NCI-H2196 treated with DMSO at 0.1 percent for 48 hours (cell line): ENCODE data around the gene RUNX1.

Source experiments
- DNase-seq: peaks from one replicate; lab custom pipeline; 2025; ENCODE audit not compliant: unreplicated experiment; lab: John Stamatoyannopoulos, UW

Gene RUNX1

DNA sequence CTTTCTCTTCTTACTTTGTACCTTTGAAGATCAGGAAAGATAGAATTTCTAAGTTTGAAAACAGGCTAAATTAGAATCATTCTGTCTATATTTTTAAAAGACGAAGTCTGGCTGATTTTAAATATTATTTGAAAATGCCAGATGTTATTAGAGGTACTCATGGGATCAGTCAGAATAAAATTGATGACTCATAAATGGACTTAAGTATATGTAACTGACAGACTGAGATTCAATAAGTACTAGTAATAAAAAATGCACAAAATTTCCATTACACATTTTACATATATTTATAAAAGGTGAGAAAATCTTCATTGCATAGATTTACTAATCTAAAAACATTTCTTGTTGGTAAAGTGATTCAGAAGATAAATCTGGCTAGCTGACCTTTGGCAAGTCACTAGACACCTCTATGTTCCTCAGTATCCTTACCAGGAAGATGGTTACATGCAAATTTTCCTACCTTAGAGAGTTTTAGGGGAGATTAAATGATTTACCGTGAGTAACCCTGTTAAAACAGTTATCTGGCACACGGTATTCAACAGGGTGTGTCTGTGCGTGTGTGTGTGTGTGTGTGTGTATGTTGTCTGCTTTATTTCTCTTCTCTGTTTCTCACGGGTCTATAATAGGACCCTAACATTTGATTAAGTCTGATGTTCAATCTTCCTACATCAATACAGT is 189.0 kb downstream of the RUNX1 start:
- no peak for DNase-seq

DNA sequence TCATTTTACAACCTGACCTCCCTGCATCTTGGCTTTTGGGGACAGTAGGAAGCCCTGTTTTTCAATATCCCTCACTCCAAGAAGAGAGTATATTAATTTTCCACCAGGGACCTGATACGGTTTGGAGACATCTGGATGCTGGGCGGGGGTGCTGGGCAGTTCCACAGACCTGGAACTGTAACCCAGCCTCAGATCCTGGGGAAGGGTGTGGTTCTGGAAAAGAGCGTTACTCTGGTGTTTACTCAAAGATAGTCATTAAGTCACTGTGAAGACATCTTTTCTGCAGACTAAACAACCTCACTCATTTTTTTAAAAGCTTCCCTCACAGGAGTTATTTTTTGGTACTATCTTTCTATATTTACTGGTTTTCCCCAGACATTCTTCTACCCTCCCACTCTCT is 190.5 kb downstream of the RUNX1 start:
- no peak for DNase-seq

DNA sequence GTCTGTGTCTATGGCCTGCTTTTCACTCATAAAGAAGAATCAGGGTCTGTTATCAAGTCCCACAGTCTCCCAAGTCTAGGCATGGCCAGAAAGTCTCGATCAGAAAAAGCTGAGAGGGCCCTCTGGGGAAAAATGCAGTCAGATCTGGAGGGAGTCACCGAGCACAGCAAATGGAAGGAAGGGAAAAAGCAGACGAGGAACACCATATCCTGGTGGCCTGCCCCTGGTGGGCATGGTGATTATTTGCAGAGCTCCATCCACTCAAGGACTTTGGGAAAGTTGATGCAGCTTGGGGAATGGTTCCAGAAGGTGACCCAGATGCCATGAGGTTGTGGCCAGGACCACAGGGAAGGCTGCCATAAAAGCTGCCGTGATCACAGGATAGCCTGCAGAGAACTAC is 191.2 kb downstream of the RUNX1 start:
- DNase-seq: no peak

DNA sequence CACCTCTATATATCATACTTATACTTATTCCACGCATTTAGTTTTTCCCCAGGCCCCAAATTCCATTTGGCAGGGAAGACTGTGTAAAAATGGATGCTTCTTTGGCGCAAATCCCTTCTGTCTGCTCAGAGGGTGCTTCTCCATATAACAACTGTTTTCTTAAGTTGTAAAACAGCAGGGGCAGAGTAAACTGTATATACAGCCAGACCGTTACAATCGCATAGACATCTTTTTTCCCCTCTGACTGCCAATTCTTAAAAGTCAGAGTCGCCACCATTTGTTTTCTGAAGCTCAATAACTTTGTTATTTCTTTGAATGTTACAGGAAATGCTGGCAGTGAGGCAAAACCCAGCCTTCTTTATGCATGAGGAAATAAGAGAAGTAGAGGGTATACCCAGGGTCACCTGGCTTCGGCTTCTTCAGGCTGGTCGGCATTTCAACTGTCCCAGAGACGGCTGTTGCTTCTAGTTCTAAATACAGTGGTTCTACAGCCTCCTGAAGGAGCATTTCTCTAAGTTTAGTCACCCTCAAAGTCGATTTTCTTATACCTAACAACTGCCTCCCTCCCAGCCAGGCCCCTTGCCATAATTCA is 191.9 kb downstream of the RUNX1 start:
- DNase-seq: no peak

DNA sequence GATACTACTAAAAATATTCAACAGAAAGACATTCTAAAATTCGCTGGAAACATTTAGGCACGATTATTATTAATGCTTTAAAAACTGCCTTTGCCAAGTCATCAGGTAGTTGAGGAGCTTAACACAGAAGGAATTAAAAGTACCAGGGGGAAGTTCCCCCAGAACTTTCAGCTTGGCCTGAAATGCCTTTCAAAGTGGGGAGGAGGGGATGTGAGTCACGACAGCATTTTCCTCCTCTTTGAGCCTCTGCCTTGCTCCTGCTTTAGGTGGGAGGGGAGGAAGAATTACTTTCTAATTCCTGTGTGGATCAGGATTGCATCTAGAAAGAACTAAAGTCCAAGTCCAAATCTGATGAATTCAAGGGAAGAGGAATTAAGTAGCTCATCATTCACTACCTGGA is 196.7 kb downstream of the RUNX1 start:
- DNase-seq: no peak

- no peak for DNase-seq
These were observed 198.9 kb downstream of the RUNX1 start for GRCh38 chr21:34850166-34850690.

DNA sequence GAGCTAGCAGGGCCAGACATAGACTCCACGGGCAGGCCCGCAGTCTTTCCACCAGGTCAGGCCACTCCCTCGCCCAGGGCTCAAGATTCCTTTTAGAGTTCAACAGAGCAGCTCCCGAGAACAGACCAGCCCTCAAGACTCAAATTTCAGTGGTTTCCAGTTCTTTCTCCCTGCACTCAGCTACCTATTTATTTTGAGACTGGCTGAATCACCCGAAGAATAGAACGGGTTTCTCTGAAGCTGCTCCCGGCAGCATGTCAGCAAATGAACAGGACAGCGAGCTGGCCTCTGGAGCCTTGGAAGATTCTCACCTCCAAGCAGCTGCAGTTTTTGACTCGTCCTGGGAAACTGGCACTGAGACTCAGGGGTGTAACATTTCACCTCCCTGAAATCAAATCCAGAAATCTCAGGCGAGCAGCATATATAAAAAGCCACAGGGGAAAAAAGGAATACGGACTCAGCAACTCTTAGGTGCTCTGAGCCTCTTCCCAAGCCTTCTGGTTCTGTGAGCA is 202.4 kb downstream of the RUNX1 start:
- DNase-seq: no peak

DNA sequence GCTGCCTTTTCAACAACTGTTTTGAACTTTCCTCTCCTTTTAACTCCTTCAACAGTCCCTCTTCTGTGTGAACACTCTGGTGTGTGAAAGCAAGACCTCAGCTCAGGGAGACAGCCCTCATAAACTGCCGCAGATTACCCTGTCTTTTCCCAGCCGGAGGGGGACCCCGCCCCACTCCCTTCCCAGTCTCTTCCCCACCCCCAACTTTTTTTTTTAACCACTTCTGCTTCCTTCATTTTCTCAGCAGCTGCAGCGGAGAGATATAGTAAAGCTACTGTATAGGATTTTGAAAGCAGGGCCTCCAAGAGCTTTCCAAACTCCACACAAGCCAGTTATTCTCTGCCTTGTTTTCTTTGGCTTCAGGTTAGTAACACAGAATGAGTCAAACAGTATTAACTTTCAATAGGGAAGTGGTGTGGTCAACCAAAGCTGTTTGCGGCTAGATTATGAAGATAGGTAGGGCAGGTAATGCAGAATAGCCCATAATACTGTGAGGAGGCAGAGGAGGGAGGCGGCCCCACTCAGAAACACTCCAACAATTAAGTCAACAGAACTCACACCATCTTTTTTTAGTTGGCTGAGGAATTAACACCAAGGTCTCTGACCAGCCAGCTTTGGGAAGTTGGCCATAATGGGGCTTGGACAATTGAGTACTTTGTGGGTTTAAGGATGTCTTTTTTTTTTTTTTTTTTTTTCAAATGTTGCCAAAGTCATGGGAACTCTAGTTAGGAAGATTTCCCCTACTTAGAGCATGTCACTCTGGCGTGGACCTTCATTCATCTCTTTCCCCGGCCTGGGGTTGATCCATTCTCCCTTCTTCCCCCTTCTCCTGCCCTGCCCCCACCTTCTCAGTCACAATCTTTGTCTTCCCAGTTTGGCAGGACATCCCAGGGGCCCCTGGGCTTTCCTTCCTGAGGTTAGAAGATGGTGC is 203.3 kb downstream of the RUNX1 start:
- peak; percentile 89 for DNase-seq

DNA sequence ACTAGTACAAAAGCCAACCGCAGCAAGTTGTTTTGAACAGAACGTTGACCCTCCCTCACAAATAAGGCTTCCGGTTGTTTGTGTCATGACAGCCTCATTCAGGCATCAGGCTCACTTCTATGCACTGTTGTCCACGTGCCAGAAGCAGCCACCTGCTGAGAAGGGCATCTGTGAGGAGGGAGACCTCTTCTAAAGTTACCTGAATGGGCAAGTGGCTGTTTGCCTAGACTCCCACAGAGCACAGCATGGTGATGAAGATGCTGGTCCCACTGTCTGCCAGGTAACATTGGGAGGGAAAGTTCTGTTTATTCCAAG is 204.2 kb downstream of the RUNX1 start:
- peak; percentile 71 for DNase-seq

- peak; percentile 71 for DNase-seq
These were observed 204.8 kb downstream of the RUNX1 start for GRCh38 chr21:34844013-34844923.

- no peak for DNase-seq
These were observed 205.5 kb downstream of the RUNX1 start for GRCh38 chr21:34843562-34843961.

DNA sequence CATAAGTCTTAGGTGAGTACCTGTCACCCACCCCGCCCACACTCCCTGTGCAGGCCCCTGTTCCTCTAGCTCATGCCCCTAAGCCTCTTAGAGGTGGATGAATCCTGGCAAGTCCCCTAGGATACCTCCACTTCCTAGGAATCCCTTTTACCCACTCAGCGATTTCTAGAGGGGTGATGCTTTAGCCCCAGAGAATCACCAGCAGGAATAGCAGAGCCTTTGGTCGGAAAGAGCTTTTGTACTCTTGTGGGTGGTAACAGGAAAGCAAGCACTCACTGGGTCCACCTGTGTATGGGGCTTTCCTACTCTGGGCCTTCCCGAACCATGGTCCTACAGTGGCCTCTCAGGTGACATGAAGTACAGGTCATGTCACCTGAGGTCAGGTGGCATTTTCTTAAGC is 207.9 kb downstream of the RUNX1 start:
- DNase-seq: no peak

DNA sequence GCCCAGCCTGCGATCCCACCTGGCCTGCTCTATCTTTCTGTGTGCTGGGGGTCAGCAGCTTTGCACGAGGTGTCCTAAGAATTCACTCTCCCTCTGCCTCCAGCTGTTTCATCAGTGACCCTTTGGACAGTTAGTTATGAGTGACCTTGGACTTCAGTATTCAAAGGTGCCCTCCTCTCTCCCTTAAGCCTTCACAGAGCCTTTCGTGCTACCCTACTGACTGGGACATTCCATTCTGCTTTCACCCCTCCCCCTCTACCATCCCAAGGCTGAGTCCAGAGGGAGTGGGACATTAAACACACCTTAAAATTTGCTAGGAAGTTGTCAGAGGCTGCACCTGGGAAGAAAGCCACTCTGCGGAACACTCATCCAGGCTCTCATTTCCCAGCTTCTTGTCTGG is 208.4 kb downstream of the RUNX1 start:
- no peak for DNase-seq

- DNase-seq: no peak
These were observed 209.9 kb downstream of the RUNX1 start for GRCh38 chr21:34838956-34839820.

DNA sequence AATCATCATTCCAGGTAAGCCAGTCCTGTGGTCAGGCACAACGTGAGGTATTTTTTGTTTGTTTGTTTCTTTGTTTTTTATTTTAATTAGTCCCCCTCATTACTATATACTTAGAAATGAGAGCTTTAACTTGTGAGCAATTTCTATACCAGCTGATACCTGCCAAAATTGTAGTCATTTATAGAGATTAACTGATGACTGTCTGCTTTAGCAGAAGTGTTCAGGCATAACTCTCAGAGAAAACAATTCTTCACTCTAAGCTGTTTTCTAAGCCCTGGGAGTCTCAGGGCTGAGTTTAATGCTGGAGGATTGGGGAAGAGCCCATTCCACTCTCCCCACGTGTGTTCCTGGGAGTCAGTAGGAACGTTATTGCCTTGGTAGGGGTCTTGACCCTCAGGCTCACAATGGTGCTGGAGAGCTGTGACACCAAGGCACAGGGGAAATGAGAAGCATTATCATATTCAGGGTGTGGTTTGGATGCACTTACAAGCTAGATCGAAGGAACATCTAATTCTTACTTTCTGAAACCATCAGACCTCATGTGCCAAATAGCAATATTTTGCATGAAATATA is 212.1 kb downstream of the RUNX1 start:
- DNase-seq: no peak

GRCh38 chr21:34836103-34836932 is 212.8 kb downstream of the RUNX1 start:
- DNase-seq: no peak

DNA sequence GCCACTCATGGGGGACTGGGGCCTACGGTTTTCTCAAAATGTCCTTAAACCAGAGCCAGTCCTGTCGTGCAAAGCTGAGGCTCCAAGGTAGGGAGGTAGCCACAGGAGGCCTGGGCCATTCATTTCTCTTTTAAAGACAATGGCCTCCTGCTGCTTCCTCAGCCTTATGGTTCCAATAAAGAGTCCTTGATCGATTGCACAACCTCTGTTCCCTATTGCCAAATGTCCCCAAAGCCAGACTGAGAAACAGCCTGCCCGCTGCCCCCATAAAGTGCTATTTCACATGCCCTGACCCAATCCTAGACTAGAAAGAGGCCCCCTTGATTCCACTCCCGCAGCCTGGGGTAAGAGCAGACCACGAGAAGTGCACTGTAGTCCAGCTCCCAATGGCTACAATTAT is 213.6 kb downstream of the RUNX1 start:
- no peak for DNase-seq

DNA sequence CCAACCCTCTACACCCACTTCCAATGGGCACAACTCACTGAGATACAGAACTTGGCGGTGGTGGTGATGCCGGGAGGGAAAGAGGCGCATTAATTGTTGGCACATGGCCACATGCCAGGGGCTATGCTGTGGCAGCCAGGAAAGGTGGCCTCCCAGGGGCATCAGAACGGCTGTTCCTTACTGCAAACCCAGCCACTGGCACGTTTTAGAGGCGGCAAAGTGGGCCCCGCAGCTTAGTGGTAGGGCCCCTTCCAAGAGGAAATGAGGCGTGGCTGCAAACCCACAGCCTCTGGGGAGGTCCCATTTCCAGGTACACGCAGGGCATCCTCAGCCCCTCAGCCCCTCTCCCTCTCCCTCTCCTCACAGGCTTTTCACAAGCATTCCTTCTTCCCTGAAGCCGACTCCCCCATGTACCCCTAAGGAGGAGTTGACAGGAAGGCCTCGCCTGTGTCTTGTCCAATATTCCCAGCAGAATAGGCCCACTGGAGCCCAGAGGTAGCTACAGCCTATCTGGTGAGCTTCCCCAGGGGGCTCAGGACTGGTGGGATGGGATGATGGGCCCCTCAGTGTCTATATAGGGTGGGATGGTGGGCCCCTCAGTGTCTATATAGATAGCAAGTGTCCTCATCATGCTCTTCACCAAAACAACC is 214.1 kb downstream of the RUNX1 start:
- no peak for DNase-seq
